Neural crest cell (in vitro differentiated cells): ENCODE data around the gene GGT5. TPM values are rescaled to one million over a fixed set of nuclear protein-coding genes. Genes with fewer than 3 reads are reported as not detected.
"Not testable (repeated sequence)": the region's sequence is repeated elsewhere in the genome, so short reads cannot be mapped to it uniquely, and the experiment has no call there.

Experiments used
- DNase-seq: peaks from one replicate; pipeline ENCODE4 v3.0.0; 2021; ENCODE audit warnings: low read depth, mixed read lengths, low spot score
- H3K27ac Mint-ChIP-seq: one replicate; pipeline ENCODE4 v1.8.0; 2021; ENCODE audit warnings: mild to moderate bottlenecking, mixed read lengths; ENCODE audit not compliant: unreplicated experiment
- H3K27me3 Mint-ChIP-seq: 2 replicates; pipeline ENCODE4 v1.8.0; 2021; ENCODE audit warnings: low read depth, mild to moderate bottlenecking, mixed read lengths
- H3K36me3 Mint-ChIP-seq: 2 replicates; pipeline ENCODE4 v1.8.0; 2021; ENCODE audit warnings: low read depth, mild to moderate bottlenecking, mixed read lengths
- H3K4me1 Mint-ChIP-seq: 2 replicates; pipeline ENCODE4 v1.8.0; 2021; ENCODE audit warnings: mixed read lengths
- H3K4me3 Mint-ChIP-seq: one replicate; pipeline ENCODE4 v1.8.0; 2021; ENCODE audit warnings: mild to moderate bottlenecking, mixed read lengths
- H3K9me3 Mint-ChIP-seq: 2 replicates; pipeline ENCODE4 v1.8.0; 2021; ENCODE audit warnings: mixed read lengths
- CTCF ChIP-seq: fragments of 200-600 bp; sonication (generic); conservative IDR thresholded peaks from 2 replicates; pipeline ENCODE4 v1.5.0; 2021; ENCODE audit warnings: antibody characterized with exemption, mild to moderate bottlenecking
- long read RNA-seq: library from polyadenylated mRNA; unstranded; transcript quantifications from one replicate; pipeline ENCODE4 v2.0.0, GENCODE V29; 2020
- total RNA-seq: library from RNA; stranded (reverse); gene quantifications from 2 replicates; pipeline ENCODE4 v1.2.1, GENCODE V29; 2021

Gene GGT5
- 0.56 and 0.59 TPM in 2 replicates for total RNA-seq
- long read RNA-seq: 0 reads

GRCh38 chr22:24245030-24245431 is at the start of gene GGT5:
TSS of gene GGT5 (minus strand) at chr22:24245082. CDS start at chr22:24244725, 357 bp downstream.
- H3K27ac Mint-ChIP-seq, DNase-seq, H3K4me3 Mint-ChIP-seq, H3K27me3 Mint-ChIP-seq, H3K36me3 Mint-ChIP-seq, H3K9me3 Mint-ChIP-seq: not testable (repeated sequence)
- peaks cover 29% of the 10 kb centered on the region for H3K4me1 Mint-ChIP-seq

GRCh38 chr22:24292202-24292830 is 47.4 kb upstream of the GGT5 start:
- H3K27ac Mint-ChIP-seq, H3K36me3 Mint-ChIP-seq, DNase-seq, H3K4me3 Mint-ChIP-seq, H3K27me3 Mint-ChIP-seq, H3K9me3 Mint-ChIP-seq: not testable (repeated sequence)
- peaks cover 15% of the 10 kb centered on the region for H3K4me1 Mint-ChIP-seq

DNA sequence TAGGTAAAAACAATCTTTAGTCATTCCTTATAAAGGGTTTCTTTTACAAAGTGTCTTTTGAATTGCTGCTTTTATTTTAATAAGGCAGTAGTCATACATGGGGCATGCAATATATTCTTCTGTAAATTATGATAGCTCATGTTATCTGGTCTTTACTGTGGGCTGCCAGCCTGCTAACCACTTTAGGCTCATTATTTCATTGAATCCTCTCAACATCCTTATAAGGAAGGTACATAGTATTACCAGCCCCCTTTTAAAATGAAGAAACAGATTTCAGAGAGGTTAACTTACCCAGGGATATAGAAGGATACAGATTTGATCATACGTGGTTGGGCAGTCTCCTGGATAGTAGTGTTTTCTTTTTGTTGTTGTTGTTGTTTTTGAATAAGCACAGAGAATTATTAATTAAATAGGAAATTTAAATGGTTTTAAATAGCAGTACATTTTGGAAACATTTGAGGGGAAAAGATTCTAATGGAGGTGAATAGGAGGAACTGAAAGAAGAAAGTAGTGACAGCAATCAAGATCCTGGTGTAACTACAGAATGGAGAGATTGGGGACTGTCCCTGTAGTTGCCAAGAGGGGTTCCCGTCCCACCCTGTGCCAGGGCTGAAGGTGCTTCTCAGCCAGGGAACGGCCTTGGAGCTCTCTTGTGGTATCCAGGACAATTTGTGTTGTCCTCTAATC is 46.8 kb upstream of the GGT5 start:
- TF ChIP-seq CTCF: no peak
- Mint-ChIP-seq H3K9me3 (no peaks in the 10 kb centered on the region), H3K27me3 (no peaks in the 10 kb centered on the region), H3K36me3 (no peaks in the 10 kb centered on the region), H3K4me3 (no peak overlapping the region), H3K4me1 (peaks cover 19% of the 10 kb centered on the region), H3K27ac (no peak overlapping the region)
- no peak for DNase-seq

DNA sequence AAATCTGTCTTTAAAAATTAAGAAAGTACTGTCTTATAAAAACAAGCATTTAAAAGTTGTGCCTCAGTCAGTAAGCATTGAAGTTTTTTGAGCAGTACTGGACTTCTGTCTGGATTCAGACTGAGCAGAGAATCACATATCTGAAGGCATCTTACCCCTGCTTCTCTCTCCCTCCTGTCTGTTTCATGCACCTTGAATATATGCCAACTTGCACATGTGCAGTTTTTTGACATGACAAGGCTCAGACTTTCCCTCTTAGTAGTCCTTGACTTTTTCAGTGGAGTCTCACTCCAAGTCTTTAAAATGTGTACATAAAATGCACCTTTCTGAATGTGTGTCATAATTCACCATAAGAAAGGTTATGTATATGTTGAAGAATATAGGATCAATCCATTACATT is 45.6 kb upstream of the GGT5 start:
- Mint-ChIP-seq H3K27ac (no peak overlapping the region), H3K4me1 (peaks cover 27% of the 10 kb centered on the region), H3K9me3 (no peaks in the 10 kb centered on the region), H3K27me3 (no peaks in the 10 kb centered on the region), H3K4me3 (no peak overlapping the region), H3K36me3 (no peaks in the 10 kb centered on the region)
- no peak for DNase-seq
- no peak for TF ChIP-seq CTCF

GRCh38 chr22:24289741-24290163 is 44.9 kb upstream of the GGT5 start:
- H3K4me3 Mint-ChIP-seq: no peak overlapping the region
- no peaks in the 10 kb centered on the region for H3K9me3 Mint-ChIP-seq
- TF ChIP-seq CTCF: no peak
- no peak overlapping the region for H3K27ac Mint-ChIP-seq
- H3K4me1 Mint-ChIP-seq: peaks cover 34% of the 10 kb centered on the region
- no peak for DNase-seq
- no peaks in the 10 kb centered on the region for H3K36me3 Mint-ChIP-seq
- no peaks in the 10 kb centered on the region for H3K27me3 Mint-ChIP-seq

DNA sequence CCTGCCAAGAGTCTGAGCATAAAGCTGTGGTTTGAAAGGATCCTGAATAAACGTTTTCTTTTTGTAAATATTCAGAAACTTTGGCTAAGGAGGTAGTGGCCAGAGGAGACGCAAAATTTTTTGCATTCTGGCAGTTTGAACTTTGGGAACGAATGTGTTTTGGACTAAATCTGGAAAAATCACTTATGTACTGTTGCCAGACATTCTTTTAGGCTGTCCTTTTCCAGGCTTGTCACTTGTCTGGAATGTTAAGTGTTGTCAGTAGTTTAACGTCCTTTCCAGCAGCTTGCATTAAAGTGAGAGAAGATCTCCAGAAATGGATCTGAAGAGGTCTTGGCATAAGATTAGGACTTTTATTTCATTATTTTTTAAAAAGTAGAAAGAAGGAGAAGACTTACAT is 44.2 kb upstream of the GGT5 start:
- H3K4me1 Mint-ChIP-seq: peaks cover 37% of the 10 kb centered on the region
- no peaks in the 10 kb centered on the region for H3K36me3 Mint-ChIP-seq
- TF ChIP-seq CTCF: no peak
- H3K4me3 Mint-ChIP-seq: no peak overlapping the region
- H3K27me3 Mint-ChIP-seq: no peaks in the 10 kb centered on the region
- H3K9me3 Mint-ChIP-seq: no peaks in the 10 kb centered on the region
- no peak for DNase-seq
- no peak overlapping the region for H3K27ac Mint-ChIP-seq

- not testable (repeated sequence) for H3K36me3 Mint-ChIP-seq, H3K9me3 Mint-ChIP-seq, H3K27ac Mint-ChIP-seq, H3K27me3 Mint-ChIP-seq, H3K4me3 Mint-ChIP-seq, DNase-seq
- peaks cover 46% of the 10 kb centered on the region for H3K4me1 Mint-ChIP-seq
Measured at GRCh38 chr22:24287801-24288200, 42.9 kb upstream of the GGT5 start.

- not testable (repeated sequence) for H3K9me3 Mint-ChIP-seq, H3K4me3 Mint-ChIP-seq, H3K27me3 Mint-ChIP-seq, DNase-seq, H3K36me3 Mint-ChIP-seq
- H3K27ac Mint-ChIP-seq: peak overlapping the region; percentile 65
- H3K4me1 Mint-ChIP-seq: peaks cover 50% of the 10 kb centered on the region
Measured at GRCh38 chr22:24287212-24287611, 42.3 kb upstream of the GGT5 start.
